Ovary (tissue), 9 donors: ENCODE measurements around the gene KPRP. TPM values are rescaled to one million over a fixed set of nuclear protein-coding genes. Genes with fewer than 3 reads are reported as not detected.

Source experiments
- DNase-seq, 5 donors: peaks; one replicate each; pipeline ENCODE4 v3.0.0-alpha.2; 2019 to 2020
- H3K27ac ChIP-seq, 2 donors: fragments of 200-600 bp; one replicate each; pipeline versions ENCODE4 v1.5.1 to v1.8.0; 2019 to 2022
- H3K27me3 ChIP-seq: fragments of 200-600 bp; one replicate; pipeline ENCODE4 v1.8.0; 2022
- H3K36me3 ChIP-seq: fragments of 200-600 bp; sonication (generic); one replicate; pipeline ENCODE4 v1.5.1; 2019
- H3K4me1 ChIP-seq: one replicate; pipeline ENCODE4 v1.8.1; 2013; ENCODE audit warnings: mild to moderate bottlenecking, moderate library complexity; ENCODE audit not compliant: insufficient read depth
- H3K4me3 ChIP-seq: fragments of 200-600 bp; sonication (generic); one replicate; pipeline ENCODE4 v1.5.1; 2017
- H3K9me3 ChIP-seq, 2 donors: fragments of 200-600 bp in 1 of 2; sonication (generic) in 1 of 2; one replicate each; pipeline versions ENCODE4 v1.5.1 to v1.8.1; 2013 to 2019; ENCODE audit warnings: mild to moderate bottlenecking in 1 of 2, moderate library complexity in 1 of 2
- CTCF ChIP-seq, 3 donors: fragments of 450-650 bp in 2 of 3; fragments of 200-600 bp in 1 of 3; IDR thresholded peaks; one replicate each; pipeline versions ENCODE4 v1.5.1 to v1.8.0; 2016 to 2022; ENCODE audit warnings: antibody characterized with exemption in 3 of 3, mild to moderate bottlenecking in 1 of 3
- EP300 ChIP-seq: sonication (generic); formaldehyde crosslinking; IDR thresholded peaks from one replicate; pipeline ENCODE4 v1.6.1; 2017; ENCODE audit warnings: antibody characterized with exemption
- POLR2A ChIP-seq: fragments of 450-650 bp; IDR thresholded peaks from one replicate; pipeline ENCODE4 v1.6.1; 2017; ENCODE audit warnings: antibody characterized with exemption, mild to moderate bottlenecking, moderate library complexity
- WGBS, 3 donors: extraction: QIAGEN DNeasy Blood & Tissue Kit in 1 of 3; methylation state at CpG; one replicate each; pipeline versions ENCODE4 v1.1.5 to v1.1.7; 2013 to 2017; 5-methylcytosine and 5-hydroxymethylcytosine counted together
- intact Hi-C, 4 donors: fragments of 100-400 bp; cut with DNase I; formaldehyde crosslinking; loops; one replicate each; pipeline versions ENCODE4 v1.11.0 to v1.15.1; 2022 to 2023
- polyA plus RNA-seq, 2 donors: library from polyadenylated mRNA; stranded (reverse); fragments of 200-250 nt in 1 of 2; fragments of 350-450 nt in 1 of 2; fragmentation: Illumina TruSeq in 1 of 2; extraction: RNeasy Lipid Tissue Mini Kit (QIAGEN cat#74804) in 1 of 2; gene quantifications; one replicate each; pipeline ENCODE4 v1.2.3, GENCODE V29; 2013 to 2014
- total RNA-seq, 7 donors: library from RNA; depleted of rRNA in 2 of 7; stranded (reverse); fragments of >200 nt in 2 of 7; fragmentation: NEBNext Ultra II Directional in 3 of 7; extraction: Animal tissue kit (Norgen Biotek cat#: 25700) in 3 of 7; gene quantifications; one replicate each; pipeline versions ENCODE4 v1.1.0 to v1.2.4, GENCODE V29; 2016 to 2023
- donor health status: DM: no; HTN: no; CAD: no; lungs with moderate emphysema.
- donor health status: DM: no; HTN: no; CAD: no.
- donor health status: Bipolar disorder and iron deficiency.
- donor health status: DM: yes; HTN: yes; CAD: no.
- donor health status: DM: no; HTN: no; CAD: no.
- donor health status: DM: yes; HTN: yes; CAD: no.

The KPRP gene
- total and polyA plus RNA-seq, 9 donors = not detected

GRCh38 chr1:152770411-152770810 is 12.6 kb downstream of the KPRP start:
- TF ChIP-seq CTCF (IDR thresholded peaks at IDR 0.05) = no peak
- no peak for TF ChIP-seq POLR2A
- no peak for TF ChIP-seq EP300
- intact Hi-C loops = no loop called here
- no peaks in the 10 kb centered on the region for H3K27me3 ChIP-seq

GRCh38 chr1:152774875-152775274 is 17.1 kb downstream of the KPRP start, which contains the start of gene LCE1F:
TSS of gene LCE1F (plus strand) at chr1:152775140. CDS start at chr1:152776372, 1,232 bp downstream.
- no peak within 1 kb of the TSS for H3K4me3 ChIP-seq
- H3K9me3 ChIP-seq = no peaks in the 10 kb centered on the region
- no peaks in the 10 kb centered on the region for H3K4me1 ChIP-seq
- 69 to 78% (median 73%) methylated on average over 6 of the region's 6 CpGs for WGBS, 3 donors
- H3K27me3 ChIP-seq = no peaks in the 10 kb centered on the region
- no peaks in the 10 kb centered on the region for H3K36me3 ChIP-seq
- intact Hi-C loops = no loop called here
- no peak within 1 kb of the TSS for H3K27ac ChIP-seq
- no peak for TF ChIP-seq EP300
- DNase-seq = no peak

More at GRCh38 chr1:152770411-152770810, 12.6 kb downstream of the KPRP start:
- Histone ChIP-seq H3K4me3 (no peak overlapping the region), H3K36me3 (no peaks in the 10 kb centered on the region), H3K27ac (no peak overlapping the region), H3K9me3 (no peaks in the 10 kb centered on the region), H3K4me1 (no peaks in the 10 kb centered on the region)
- no peak for DNase-seq
- WGBS, 3 donors = 67 to 85% (median 75%) methylated on average over 1 of the region's 1 CpG

GRCh38 chr1:152776361-152776760 is 18.5 kb downstream of the KPRP start:
- H3K4me1 ChIP-seq = no peaks in the 10 kb centered on the region
- TF ChIP-seq CTCF (IDR thresholded peaks at IDR 0.05) (no peak), POLR2A (no peak), EP300 (no peak)
- no peak overlapping the region for H3K4me3 ChIP-seq
- H3K9me3 ChIP-seq = no peaks in the 10 kb centered on the region
- no peak for DNase-seq
- no peaks in the 10 kb centered on the region for H3K27me3 ChIP-seq
- no peak overlapping the region for H3K27ac ChIP-seq
- 67 to 76% (median 76%) methylated on average over 10 to 11 of the region's 11 CpGs for WGBS, 3 donors
- no peaks in the 10 kb centered on the region for H3K36me3 ChIP-seq
- intact Hi-C loops = no loop called here

- H3K4me1 ChIP-seq = no peaks in the 10 kb centered on the region
- no peak overlapping the region for H3K27ac ChIP-seq
- TF ChIP-seq EP300 (no peak), CTCF (IDR thresholded peaks at IDR 0.05) (no peak), POLR2A (no peak)
- no peaks in the 10 kb centered on the region for H3K36me3 ChIP-seq
- intact Hi-C loops = no loop called here
- no peaks in the 10 kb centered on the region for H3K27me3 ChIP-seq
- no peak overlapping the region for H3K4me3 ChIP-seq
- DNase-seq = no peak
- 58 to 73% (median 67%) methylated on average over 4 of the region's 4 CpGs for WGBS, 3 donors
- no peaks in the 10 kb centered on the region for H3K9me3 ChIP-seq
Measured at GRCh38 chr1:152777510-152778137, 19.8 kb downstream of the KPRP start.

- no peak for TF ChIP-seq CTCF (IDR thresholded peaks at IDR 0.05)
- TF ChIP-seq EP300 = no peak
- TF ChIP-seq POLR2A = no peak
- intact Hi-C loops = no loop called here
- H3K4me3 ChIP-seq = no peak overlapping the region
Measured at GRCh38 chr1:152783095-152783494, 25.3 kb downstream of the KPRP start.

More at GRCh38 chr1:152783095-152783494, 25.3 kb downstream of the KPRP start:
- no peaks in the 10 kb centered on the region for H3K9me3 ChIP-seq
- 67 to 81% (median 78%) methylated on average over 2 of the region's 2 CpGs for WGBS, 3 donors
- no peak for DNase-seq
- H3K27me3 ChIP-seq = no peaks in the 10 kb centered on the region
- H3K27ac ChIP-seq = no peak overlapping the region
- no peaks in the 10 kb centered on the region for H3K4me1 ChIP-seq
- no peaks in the 10 kb centered on the region for H3K36me3 ChIP-seq
